Measurements from ENCODE around the gene FEZF1.

Gene FEZF1

DNA sequence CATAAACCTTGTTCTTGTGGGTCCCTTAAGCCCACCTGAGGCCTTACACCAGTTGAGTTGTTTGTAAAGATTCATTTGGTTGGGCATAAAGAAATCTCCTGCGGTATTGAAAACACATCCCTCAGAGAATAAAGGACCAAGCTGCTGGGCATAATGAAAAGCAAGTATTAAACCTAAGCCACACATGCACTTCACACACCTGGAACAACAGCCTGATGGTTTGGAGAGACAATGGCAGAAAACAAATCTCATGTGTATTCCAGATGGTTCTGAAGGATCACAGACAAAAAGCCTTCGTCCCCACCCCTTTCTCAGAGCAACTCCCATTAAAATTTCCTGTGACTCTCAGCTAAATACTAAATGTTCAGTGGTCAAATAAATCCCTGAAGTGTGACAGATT is 44.2 kb downstream of the FEZF1 start:
- TF ChIP-seq, protein P1, sequence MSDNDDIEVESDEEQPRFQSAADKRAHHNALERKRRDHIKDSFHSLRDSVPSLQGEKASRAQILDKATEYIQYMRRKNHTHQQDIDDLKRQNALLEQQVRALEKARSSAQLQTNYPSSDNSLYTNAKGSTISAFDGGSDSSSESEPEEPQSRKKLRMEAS (IDR thresholded peaks at IDR 0.05), result no peak
- TF ChIP-seq RAD21 (IDR thresholded peaks at IDR 0.05; ENCODE audit: low read depth), result no peak
- no peak for TF ChIP-seq EP300 (IDR thresholded peaks at IDR 0.05; ENCODE audit: borderline replicate concordance)
- no peak for TF ChIP-seq YY1 (IDR thresholded peaks at IDR 0.05; ENCODE audit: low read depth)
- TF ChIP-seq FOXM1 (IDR thresholded peaks at IDR 0.05; ENCODE audit: borderline replicate concordance, low read depth), result no peak
- no peak for TF ChIP-seq CREB1 (IDR thresholded peaks at IDR 0.05; ENCODE audit: low read depth)
- TF ChIP-seq, protein P2, sequence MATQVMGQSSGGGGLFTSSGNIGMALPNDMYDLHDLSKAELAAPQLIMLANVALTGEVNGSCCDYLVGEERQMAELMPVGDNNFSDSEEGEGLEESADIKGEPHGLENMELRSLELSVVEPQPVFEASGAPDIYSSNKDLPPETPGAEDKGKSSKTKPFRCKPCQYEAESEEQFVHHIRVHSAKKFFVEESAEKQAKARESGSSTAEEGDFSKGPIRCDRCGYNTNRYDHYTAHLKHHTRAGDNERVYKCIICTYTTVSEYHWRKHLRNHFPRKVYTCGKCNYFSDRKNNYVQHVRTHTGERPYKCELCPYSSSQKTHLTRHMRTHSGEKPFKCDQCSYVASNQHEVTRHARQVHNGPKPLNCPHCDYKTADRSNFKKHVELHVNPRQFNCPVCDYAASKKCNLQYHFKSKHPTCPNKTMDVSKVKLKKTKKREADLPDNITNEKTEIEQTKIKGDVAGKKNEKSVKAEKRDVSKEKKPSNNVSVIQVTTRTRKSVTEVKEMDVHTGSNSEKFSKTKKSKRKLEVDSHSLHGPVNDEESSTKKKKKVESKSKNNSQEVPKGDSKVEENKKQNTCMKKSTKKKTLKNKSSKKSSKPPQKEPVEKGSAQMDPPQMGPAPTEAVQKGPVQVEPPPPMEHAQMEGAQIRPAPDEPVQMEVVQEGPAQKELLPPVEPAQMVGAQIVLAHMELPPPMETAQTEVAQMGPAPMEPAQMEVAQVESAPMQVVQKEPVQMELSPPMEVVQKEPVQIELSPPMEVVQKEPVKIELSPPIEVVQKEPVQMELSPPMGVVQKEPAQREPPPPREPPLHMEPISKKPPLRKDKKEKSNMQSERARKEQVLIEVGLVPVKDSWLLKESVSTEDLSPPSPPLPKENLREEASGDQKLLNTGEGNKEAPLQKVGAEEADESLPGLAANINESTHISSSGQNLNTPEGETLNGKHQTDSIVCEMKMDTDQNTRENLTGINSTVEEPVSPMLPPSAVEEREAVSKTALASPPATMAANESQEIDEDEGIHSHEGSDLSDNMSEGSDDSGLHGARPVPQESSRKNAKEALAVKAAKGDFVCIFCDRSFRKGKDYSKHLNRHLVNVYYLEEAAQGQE (IDR thresholded peaks at IDR 0.05; ENCODE audit: low read depth), result no peak
- TF ChIP-seq EGR1 (IDR thresholded peaks at IDR 0.05), result no peak

DNA sequence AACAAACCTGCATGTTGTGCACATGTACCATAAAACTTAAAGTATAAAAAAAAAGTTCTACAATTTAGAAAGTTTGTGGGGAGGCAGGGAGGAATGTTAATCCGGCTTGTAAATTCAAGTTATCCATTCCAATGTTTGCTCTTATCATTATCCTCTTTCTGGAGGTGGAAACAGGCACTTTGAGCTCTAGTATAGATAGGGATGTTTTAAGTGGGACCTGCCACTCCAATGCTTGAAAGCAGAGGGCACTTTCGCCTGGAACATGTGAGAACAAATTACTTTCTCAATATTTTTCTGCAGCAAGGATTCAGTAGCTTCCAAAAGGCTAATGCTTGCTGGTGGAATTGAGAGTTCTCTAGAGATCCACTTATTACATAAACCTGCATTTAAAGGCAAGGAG is 45.6 kb downstream of the FEZF1 start:
- TF ChIP-seq, protein P1 (IDR thresholded peaks at IDR 0.05), result no peak
- TF ChIP-seq ZBTB7A (IDR thresholded peaks at IDR 0.05; ENCODE audit: low read depth) (no peak), EGR1 (IDR thresholded peaks at IDR 0.05) (no peak), CEBPB (IDR thresholded peaks at IDR 0.05) (no peak), RAD21 (IDR thresholded peaks at IDR 0.05; ENCODE audit: low read depth) (no peak)

DNA sequence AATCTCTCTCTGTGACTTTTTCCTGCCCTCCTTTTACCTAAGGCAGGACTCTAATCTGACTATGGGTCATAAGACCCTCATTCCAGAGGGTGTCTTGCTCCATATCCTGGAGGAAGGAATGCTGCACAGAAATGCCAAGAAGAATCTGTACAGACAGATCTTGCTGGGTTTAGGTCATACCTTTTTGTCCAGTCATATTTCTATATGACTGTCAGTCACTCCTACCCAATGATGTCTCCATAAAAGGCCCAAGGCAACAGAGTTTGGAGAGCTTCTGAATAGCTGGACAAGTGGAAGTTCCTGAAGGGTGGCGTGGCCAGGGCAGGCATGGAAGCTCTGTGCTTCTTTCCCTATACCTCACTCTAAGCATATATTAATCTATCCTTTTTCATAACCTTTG is 47.5 kb downstream of the FEZF1 start:
- no peak for TF ChIP-seq EP300 (IDR thresholded peaks at IDR 0.05; ENCODE audit: borderline replicate concordance)
- TF ChIP-seq, protein P2 (IDR thresholded peaks at IDR 0.05; ENCODE audit: low read depth), result no peak
- TF ChIP-seq, protein P3, sequence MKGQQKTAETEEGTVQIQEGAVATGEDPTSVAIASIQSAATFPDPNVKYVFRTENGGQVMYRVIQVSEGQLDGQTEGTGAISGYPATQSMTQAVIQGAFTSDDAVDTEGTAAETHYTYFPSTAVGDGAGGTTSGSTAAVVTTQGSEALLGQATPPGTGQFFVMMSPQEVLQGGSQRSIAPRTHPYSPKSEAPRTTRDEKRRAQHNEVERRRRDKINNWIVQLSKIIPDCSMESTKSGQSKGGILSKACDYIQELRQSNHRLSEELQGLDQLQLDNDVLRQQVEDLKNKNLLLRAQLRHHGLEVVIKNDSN (IDR thresholded peaks at IDR 0.05), result no peak
- TF ChIP-seq TAF1 (IDR thresholded peaks at IDR 0.05; ENCODE audit: low read depth), result no peak
- no peak for TF ChIP-seq RAD21 (IDR thresholded peaks at IDR 0.05; ENCODE audit: low read depth)
- no peak for TF ChIP-seq ZBTB7A (IDR thresholded peaks at IDR 0.05; ENCODE audit: low read depth)
- no peak for TF ChIP-seq TCF12 (IDR thresholded peaks at IDR 0.05; ENCODE audit: low read depth)
- TF ChIP-seq CEBPB (IDR thresholded peaks at IDR 0.05), result no peak
- no peak for TF ChIP-seq FOXM1 (IDR thresholded peaks at IDR 0.05; ENCODE audit: borderline replicate concordance, low read depth)
- TF ChIP-seq, protein P1 (IDR thresholded peaks at IDR 0.05), result no peak
- TF ChIP-seq CREB1 (IDR thresholded peaks at IDR 0.05; ENCODE audit: low read depth), result no peak
- no peak for TF ChIP-seq EGR1 (IDR thresholded peaks at IDR 0.05)
- TF ChIP-seq YY1 (IDR thresholded peaks at IDR 0.05; ENCODE audit: low read depth), result no peak

DNA sequence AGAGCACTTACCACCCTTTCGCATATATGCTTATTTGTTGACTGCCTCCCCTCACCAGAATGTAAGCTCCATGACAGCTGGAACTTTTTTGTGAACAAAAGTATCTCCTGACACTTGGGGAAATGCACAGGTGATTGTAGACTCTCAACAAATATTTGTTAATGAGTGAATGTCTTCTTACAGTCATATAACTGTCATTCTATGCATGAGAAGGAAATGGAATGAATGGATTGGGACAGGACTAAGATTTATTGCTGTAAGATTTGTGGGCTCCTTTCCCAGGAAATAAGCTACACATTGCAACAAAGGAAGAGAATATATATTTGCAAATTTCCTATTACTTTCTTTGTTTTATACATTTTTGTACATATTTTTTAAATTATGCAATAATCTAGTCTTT is 48.5 kb downstream of the FEZF1 start:
- TF ChIP-seq TCF12 (IDR thresholded peaks at IDR 0.05; ENCODE audit: low read depth), result no peak
- no peak for TF ChIP-seq YY1 (IDR thresholded peaks at IDR 0.05; ENCODE audit: low read depth)
- TF ChIP-seq, protein P1 (IDR thresholded peaks at IDR 0.05), result no peak
- no peak for TF ChIP-seq CEBPB (IDR thresholded peaks at IDR 0.05)
- TF ChIP-seq, protein P2 (IDR thresholded peaks at IDR 0.05; ENCODE audit: low read depth), result no peak
- TF ChIP-seq CREB1 (IDR thresholded peaks at IDR 0.05; ENCODE audit: low read depth), result no peak
- no peak for TF ChIP-seq RAD21 (IDR thresholded peaks at IDR 0.05; ENCODE audit: low read depth)
- TF ChIP-seq, protein P3 (IDR thresholded peaks at IDR 0.05), result no peak
- no peak for TF ChIP-seq ZBTB7A (IDR thresholded peaks at IDR 0.05; ENCODE audit: low read depth)
- TF ChIP-seq NFIC (IDR thresholded peaks at IDR 0.05), result no peak

DNA sequence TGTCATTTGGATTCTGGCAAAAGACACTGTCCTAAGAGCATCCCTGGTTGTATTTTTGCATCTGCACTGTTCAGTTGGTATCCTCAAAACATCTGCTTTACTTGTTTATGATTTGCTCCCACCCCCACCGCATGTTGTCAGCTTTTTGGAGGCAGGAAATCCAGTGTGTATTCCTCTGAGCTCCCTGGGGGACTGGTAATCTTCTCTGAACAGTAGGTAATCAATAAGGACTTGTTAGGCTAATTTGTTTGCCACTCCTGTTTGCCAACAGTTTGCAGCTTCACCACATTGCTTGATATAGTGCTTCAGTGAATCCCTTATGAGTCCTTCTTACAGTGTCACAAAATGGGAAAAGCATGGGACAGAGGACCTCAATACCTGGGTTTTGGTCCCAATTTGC is 49.1 kb downstream of the FEZF1 start:
- TF ChIP-seq YY1 (IDR thresholded peaks at IDR 0.05; ENCODE audit: low read depth) (no peak), TCF12 (IDR thresholded peaks at IDR 0.05; ENCODE audit: low read depth) (no peak), CEBPB (IDR thresholded peaks at IDR 0.05) (no peak), EP300 (IDR thresholded peaks at IDR 0.05; ENCODE audit: borderline replicate concordance) (no peak), NFIC (IDR thresholded peaks at IDR 0.05) (no peak), EGR1 (IDR thresholded peaks at IDR 0.05) (no peak), ZBTB7A (IDR thresholded peaks at IDR 0.05; ENCODE audit: low read depth) (no peak), TEAD4 (IDR thresholded peaks at IDR 0.05) (no peak), TAF1 (IDR thresholded peaks at IDR 0.05; ENCODE audit: low read depth) (no peak), RAD21 (IDR thresholded peaks at IDR 0.05; ENCODE audit: low read depth) (no peak), FOXM1 (IDR thresholded peaks at IDR 0.05; ENCODE audit: borderline replicate concordance, low read depth) (no peak), CREB1 (IDR thresholded peaks at IDR 0.05; ENCODE audit: low read depth) (no peak)
- TF ChIP-seq, protein P3 (IDR thresholded peaks at IDR 0.05), result no peak
- TF ChIP-seq, protein P2 (IDR thresholded peaks at IDR 0.05; ENCODE audit: low read depth), result no peak
- TF ChIP-seq, protein P1 (IDR thresholded peaks at IDR 0.05), result no peak

Data from Ishikawa (cell line).